ENCODE data around the gene CD244. TPM values are rescaled to one million over a fixed set of nuclear protein-coding genes. Genes with fewer than 3 reads are reported as not detected.
"Not testable (repeated sequence)": the region's sequence is repeated elsewhere in the genome, so short reads cannot be mapped to it uniquely, and the experiment has no call there.

The CD244 gene
- polyA plus RNA-seq, 1 experiment = not detected

DNA sequence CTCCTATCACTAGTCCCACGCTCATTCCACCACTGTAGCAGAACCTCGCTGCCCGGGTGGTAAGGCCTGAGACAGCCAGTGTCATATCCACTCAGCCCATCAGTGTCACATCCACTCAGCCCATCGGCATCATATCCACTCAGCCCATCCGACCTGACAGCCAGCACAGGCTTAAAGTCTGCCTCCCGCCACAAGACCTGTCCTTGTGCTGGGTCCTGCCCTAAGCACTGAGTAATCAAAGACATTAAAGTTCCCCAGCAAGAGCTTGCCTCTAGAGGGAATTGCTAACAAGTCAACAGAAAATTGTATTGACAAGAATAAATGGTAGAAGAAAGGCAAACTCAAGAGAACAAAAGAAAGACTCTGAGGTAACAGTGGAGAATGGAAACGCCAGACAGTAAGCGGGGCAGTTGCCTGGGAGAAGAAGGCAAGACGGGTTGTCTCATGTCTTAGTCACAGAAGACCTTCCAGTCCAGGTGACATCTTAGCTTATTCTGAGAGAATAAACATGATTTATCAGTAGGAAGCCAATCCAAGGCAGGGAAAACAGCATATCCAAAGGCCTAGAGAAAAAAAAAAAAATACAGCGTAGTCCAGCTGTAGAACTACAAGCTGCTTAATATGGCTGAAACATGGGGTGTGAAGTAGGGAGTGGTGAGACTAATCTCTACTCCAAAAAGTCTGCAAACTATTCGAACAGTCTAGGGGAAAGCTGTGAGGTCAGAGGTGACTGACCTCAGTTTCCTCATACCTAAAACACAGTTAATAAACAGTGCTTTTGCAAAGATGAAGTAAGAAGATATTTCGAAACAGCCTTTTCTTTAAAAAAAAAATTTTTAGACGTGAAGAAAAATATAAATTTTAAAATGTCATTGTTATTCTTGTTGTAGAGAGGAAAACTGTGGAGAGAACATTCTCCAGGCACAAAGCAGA lies 21.2 kb upstream of the CD244 start:
- ChIA-PET CTCF (interaction anchor here (1.0 kb wide), 1 partner anchor 68 kb away, joined by 3 read pairs; no protein-coding TSS in a partner anchor), POLR2A (no interaction called here)
- no peak overlapping the region for H3K4me3 ChIP-seq (ENCODE audit: low read depth, low read length)
- no peak overlapping the region for H3K27ac ChIP-seq (ENCODE audit: low read depth, low read length)
- DNase-seq (ENCODE audit: low read depth, low spot score) = no peak
- TF ChIP-seq, protein P1, sequence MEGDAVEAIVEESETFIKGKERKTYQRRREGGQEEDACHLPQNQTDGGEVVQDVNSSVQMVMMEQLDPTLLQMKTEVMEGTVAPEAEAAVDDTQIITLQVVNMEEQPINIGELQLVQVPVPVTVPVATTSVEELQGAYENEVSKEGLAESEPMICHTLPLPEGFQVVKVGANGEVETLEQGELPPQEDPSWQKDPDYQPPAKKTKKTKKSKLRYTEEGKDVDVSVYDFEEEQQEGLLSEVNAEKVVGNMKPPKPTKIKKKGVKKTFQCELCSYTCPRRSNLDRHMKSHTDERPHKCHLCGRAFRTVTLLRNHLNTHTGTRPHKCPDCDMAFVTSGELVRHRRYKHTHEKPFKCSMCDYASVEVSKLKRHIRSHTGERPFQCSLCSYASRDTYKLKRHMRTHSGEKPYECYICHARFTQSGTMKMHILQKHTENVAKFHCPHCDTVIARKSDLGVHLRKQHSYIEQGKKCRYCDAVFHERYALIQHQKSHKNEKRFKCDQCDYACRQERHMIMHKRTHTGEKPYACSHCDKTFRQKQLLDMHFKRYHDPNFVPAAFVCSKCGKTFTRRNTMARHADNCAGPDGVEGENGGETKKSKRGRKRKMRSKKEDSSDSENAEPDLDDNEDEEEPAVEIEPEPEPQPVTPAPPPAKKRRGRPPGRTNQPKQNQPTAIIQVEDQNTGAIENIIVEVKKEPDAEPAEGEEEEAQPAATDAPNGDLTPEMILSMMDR (IDR thresholded peaks at IDR 0.05; ENCODE audit: low read depth, low read length) = no peak
- H3K9me3 ChIP-seq (ENCODE audit: control insufficient read depth, insufficient read depth, low read length) = no peaks in the 10 kb centered on the region
- H3K27me3 ChIP-seq (ENCODE audit: control insufficient read depth, insufficient read depth, low read length) = no peaks in the 10 kb centered on the region

GRCh38 chr1:160882582-160882981 lies 19.9 kb upstream of the CD244 start:
- no peak overlapping the region for H3K4me3 ChIP-seq (ENCODE audit: low read depth, low read length)
- CTCF ChIA-PET = no interaction called here
- H3K27ac ChIP-seq (ENCODE audit: low read depth, low read length) = no peak overlapping the region
- H3K9me3 ChIP-seq (ENCODE audit: control insufficient read depth, insufficient read depth, low read length) = no peaks in the 10 kb centered on the region
- POLR2A ChIA-PET = no interaction called here
- TF ChIP-seq, protein P1 (IDR thresholded peaks at IDR 0.05; ENCODE audit: low read depth, low read length) = no peak
- no peak for DNase-seq (ENCODE audit: low read depth, low spot score)
- H3K27me3 ChIP-seq (ENCODE audit: control insufficient read depth, insufficient read depth, low read length) = no peaks in the 10 kb centered on the region

- POLR2A ChIA-PET = interaction anchor here (0.6 kb wide), 1 partner anchor 115 kb away, joined by 3 read pairs; no protein-coding TSS in a partner anchor
- H3K27ac ChIP-seq (ENCODE audit: low read depth, low read length); H3K9me3 ChIP-seq (ENCODE audit: control insufficient read depth, insufficient read depth, low read length); CTCF ChIA-PET; H3K27me3 ChIP-seq (ENCODE audit: control insufficient read depth, insufficient read depth, low read length); DNase-seq (ENCODE audit: low read depth, low spot score); H3K4me3 ChIP-seq (ENCODE audit: low read depth, low read length): not testable (repeated sequence)
Observed at GRCh38 chr1:160881264-160881663, 18.6 kb upstream of the CD244 start.

- DNase-seq (ENCODE audit: low read depth, low spot score) = no peak
- Histone ChIP-seq H3K9me3 (ENCODE audit: control insufficient read depth, insufficient read depth, low read length) (no peaks in the 10 kb centered on the region), H3K27me3 (ENCODE audit: control insufficient read depth, insufficient read depth, low read length) (no peaks in the 10 kb centered on the region), H3K27ac (ENCODE audit: low read depth, low read length) (no peak overlapping the region), H3K4me3 (ENCODE audit: low read depth, low read length) (no peak overlapping the region)
- TF ChIP-seq, protein P1 (IDR thresholded peaks at IDR 0.05; ENCODE audit: low read depth, low read length) = no peak
- POLR2A ChIA-PET = no interaction called here
- CTCF ChIA-PET = interaction anchor here (0.7 kb wide), 2 partner anchors 23 to 46 kb away, joined by 3 read pairs; no protein-coding TSS in a partner anchor
Observed at GRCh38 chr1:160880216-160880615, 17.5 kb upstream of the CD244 start.

DNA sequence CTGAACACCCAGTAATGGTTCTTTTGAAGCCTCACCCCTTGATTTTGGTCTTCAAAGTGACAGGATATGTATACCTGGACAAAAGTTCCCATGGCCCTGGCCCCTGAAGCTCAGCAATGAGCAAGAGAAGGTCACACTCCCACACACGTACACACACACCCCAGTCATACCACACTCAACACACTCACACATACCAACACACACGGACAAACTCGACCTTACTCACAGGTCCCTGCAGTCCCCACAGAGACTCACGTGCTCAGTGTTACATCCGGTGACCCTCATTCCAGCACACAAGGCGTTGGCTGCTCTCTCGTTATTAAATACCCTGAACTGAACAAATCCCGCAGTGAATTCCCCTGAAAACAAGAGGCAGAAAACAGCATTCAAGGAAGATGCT lies 16.4 kb upstream of the CD244 start:
- Histone ChIP-seq H3K9me3 (ENCODE audit: control insufficient read depth, insufficient read depth, low read length) (no peaks in the 10 kb centered on the region), H3K4me3 (ENCODE audit: low read depth, low read length) (no peak overlapping the region), H3K27ac (ENCODE audit: low read depth, low read length) (no peak overlapping the region), H3K27me3 (ENCODE audit: control insufficient read depth, insufficient read depth, low read length) (no peaks in the 10 kb centered on the region)
- DNase-seq (ENCODE audit: low read depth, low spot score) = no peak
- TF ChIP-seq, protein P1 (IDR thresholded peaks at IDR 0.05; ENCODE audit: low read depth, low read length) = no peak
- ChIA-PET POLR2A (no interaction called here), CTCF (no interaction called here)
